COLO829 (cell line): Measurements from ENCODE around the gene MDM1.

ENCODE experiments used
- DNase-seq: peaks from one replicate; pipeline ENCODE4 v3.0.0; 2012; ENCODE audit warnings: low spot score

Gene MDM1

DNA sequence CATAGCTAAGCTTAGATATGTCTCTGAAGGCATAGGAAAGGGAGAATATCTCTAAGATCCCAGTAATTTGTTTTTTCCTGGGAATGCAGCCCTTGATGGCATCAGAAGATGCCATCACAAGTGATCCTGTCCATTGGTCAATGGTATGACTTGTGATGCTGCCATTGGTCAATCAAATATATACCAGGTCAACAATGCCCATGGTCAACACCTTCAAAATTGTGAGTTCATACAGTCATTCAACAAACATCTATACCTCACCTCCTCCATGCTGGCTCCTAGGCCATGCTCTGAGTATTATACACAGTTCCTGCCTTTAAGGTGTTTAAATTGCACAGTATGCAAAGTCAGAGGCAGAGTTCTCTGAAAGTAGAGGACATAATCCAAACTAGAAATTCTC lies 59.4 kb downstream of the MDM1 start:
- DNase-seq: no peak

DNA sequence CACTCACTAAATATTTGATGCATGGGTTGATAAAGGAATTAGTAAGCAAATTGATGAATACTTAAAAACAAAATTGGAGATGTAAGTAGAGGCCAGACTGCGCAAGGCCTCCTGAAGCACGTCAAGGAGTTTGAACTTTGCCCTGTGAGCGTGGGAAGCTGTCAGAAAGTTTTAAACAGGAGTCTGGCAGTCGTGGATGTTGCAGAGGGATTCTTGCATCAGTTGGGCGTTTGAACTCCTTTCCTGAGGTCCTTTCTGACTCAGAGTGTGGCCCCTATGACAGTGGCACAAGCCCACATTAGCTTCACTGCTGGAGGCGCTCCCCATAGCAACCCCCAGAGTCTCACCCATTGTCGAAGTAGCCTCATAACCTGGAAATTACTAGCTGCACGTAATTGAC lies 60.8 kb downstream of the MDM1 start:
- DNase-seq: no peak

GRCh38 chr12:68270358-68270757 lies 61.8 kb downstream of the MDM1 start:
- DNase-seq: no peak

DNA sequence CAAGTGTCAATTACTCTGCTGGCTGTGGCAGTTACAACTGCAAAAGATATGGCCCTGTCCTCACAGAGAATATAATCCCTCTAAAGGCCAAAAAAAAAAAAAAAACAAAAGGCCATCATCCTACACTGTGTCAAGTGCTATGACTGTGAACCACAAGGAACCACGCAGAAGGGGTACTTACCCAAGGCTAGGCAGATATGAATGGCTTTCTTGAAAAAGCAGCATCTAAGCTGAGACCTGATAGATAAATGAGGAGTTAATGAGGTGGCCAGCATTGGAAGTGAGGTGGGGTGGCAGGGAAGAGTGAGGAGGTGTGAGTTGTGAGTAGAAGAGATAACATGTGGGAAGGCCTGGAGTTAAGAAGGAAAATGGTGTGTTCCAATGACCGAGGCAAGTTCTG lies 62.4 kb downstream of the MDM1 start:
- DNase-seq: no peak

- DNase-seq: no peak
Observed at GRCh38 chr12:68268967-68269366, 63.2 kb downstream of the MDM1 start.

GRCh38 chr12:68267892-68268396 lies 64.2 kb downstream of the MDM1 start:
- no peak for DNase-seq

DNA sequence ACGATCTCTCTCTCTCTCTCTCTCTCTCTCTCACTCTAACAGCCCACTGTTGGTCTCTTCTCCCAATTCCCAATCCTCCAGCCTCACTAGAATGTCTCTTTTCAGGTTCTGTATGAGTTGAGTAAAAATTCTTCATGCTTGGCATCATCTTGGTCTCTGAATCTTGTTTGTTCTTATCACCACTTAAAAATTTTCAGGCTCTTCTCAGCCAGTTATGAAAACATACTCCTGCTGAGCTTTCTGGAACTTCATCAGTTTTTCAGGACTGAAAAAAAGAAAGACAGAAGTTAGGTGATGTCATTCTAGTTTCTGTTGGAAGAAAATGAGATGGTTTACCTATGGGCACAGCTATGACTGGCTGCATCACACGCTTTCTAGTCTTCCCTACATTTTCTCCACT lies 67.3 kb downstream of the MDM1 start:
- no peak for DNase-seq

GRCh38 chr12:68264158-68264855 lies 67.9 kb downstream of the MDM1 start:
- no peak for DNase-seq

DNA sequence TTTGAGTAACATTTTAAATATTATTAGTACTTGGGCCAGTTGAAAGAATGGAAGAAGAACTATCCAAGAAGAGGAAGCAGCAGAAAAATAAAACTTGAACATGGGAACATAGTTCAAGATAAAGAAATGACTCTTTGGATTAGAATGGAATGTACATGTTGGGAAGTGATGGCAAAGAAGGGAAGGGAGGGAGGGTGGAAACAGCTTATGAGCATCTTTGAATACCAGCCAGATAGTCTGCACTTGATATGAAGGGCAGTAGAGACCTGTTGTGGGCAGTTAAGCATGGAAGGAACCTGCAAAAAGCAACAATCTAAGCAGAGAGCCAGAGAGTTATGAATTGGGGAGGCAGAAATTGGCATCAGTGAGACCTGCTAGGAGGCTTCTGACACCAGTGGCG lies 68.8 kb downstream of the MDM1 start:
- DNase-seq: no peak

GRCh38 chr12:68261896-68262295 lies 70.3 kb downstream of the MDM1 start:
- DNase-seq: no peak

- DNase-seq: no peak
Observed at GRCh38 chr12:68260153-68260552, 72.0 kb downstream of the MDM1 start.

DNA sequence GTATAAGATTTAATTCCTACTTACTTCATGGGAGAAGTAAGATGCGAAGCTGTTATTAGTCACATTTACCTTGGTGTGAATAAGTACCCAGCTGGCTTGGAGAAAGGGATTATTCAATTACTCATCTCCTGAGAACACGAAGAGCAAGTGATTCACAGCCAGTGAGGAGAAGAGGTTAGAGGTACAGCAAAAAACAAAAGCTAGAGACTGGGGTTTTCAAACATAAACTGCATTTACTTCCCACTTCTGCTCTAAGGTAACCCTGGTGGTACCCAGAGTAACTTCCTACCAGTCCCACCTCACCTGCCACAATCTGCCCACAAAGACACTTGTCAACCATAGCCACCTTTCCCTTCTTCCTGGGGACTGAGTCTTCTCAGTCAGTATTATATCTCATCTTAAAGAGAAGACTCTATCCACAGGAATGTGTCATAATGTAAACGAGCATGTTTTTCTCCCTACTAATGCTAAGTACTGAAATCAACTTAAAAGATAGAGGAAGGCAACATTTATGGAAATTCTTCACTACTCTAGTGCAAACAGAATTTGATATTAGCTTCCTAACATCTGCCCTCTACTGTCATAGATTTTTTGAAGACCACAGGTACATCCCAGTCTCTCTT lies 72.7 kb downstream of the MDM1 start:
- DNase-seq: no peak

DNA sequence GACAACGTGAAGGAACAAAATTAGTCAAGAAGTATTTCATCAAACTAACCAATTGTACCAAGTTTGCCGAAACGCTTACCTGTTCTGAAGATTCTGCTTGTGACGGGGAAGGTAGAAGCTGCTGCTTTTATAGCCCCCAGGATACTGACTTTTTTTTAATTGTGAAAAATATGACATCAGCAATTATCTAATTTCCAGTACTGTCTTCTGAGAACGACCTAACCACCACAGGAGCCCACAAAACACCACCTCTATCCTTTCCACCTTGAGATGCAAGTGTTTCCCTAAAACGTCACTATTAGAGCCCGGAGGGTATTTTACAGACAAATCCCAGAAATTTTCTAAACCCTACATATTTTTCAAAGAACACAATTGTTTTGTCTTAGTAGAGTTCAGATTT lies 78.7 kb downstream of the MDM1 start, which contains the start of gene IL22:
TSS of gene IL22 (minus strand) at position 101 of the 400 bp plus-strand sequence. CDS start 156 bp downstream, outside the sequence.
- DNase-seq: no peak

- DNase-seq: no peak
Observed at GRCh38 chr12:68252077-68252476, 80.1 kb downstream of the MDM1 start.

DNA sequence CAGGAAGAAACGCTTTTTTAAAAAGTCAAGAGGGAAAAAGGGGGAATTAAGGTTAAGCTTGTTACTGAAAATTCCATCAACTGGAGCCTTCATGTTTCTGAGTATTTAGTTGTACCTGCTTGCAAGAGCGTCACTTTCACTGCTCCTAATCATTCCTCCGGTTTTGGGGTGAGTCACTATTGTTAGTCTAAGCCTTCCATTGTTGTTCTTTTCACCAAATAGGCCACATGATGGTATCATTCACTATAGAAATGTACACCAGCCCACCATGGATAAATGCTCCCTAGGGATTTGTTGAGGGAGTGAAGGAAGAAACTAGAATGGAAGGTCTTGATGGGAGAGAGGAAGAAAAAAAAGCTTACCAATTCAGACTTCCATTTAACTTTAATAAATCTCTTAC lies 81.7 kb downstream of the MDM1 start:
- no peak for DNase-seq

- no peak for DNase-seq
Observed at GRCh38 chr12:68247785-68248184, 84.4 kb downstream of the MDM1 start.

GRCh38 chr12:68246350-68246749 lies 85.8 kb downstream of the MDM1 start:
- no peak for DNase-seq

DNA sequence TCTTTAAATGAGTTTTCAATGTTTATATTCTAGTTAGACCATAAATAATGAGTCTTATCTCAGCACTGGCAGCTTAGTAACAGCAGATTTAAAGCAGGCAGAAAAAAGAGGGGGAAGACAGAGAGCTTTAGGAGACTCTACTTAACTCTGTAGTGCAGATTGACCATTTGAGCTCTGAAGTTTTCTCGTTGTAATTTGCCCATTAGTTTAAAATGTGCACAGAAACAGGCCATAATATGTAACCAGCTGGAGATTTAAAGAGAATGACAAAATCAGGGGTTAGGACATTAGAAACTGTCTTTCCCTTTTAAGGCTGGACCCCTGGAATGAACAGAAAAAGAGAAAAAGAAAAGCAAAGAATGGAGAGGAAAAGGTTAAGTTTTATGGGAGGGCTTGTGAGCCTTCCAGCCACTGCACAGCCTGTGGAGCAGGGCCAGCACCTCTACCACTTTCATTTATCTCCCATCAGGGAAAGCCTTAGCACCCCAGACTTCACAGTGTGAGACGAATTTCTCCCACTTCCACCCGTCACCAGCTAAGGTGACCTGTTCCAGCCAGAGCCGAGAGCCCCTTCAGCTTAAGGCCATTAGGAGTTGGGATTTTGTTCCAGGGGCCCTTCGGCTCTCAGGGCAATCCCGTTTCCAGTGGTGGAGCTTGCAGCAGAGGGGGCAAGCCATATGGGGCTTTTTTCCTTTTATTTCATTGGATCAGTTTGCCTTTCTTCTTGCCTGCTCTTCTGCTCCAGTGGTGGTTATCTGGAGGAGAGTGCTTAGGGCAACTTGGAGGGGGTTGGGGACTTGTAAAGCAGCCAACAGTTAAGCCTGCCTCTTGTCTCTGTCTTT lies 86.8 kb downstream of the MDM1 start:
- DNase-seq: no peak
